GM21723 (cell line): Measurements from ENCODE around the gene TBC1D21.

Experiments
- ATAC-seq: cut with Tn5 transposase; IDR thresholded peaks from one replicate; pipeline ENCODE4 v1.9.1; 2021; ENCODE audit warnings: mild to moderate bottlenecking, moderate library complexity; ENCODE audit not compliant: unreplicated experiment

Gene TBC1D21, protein sequence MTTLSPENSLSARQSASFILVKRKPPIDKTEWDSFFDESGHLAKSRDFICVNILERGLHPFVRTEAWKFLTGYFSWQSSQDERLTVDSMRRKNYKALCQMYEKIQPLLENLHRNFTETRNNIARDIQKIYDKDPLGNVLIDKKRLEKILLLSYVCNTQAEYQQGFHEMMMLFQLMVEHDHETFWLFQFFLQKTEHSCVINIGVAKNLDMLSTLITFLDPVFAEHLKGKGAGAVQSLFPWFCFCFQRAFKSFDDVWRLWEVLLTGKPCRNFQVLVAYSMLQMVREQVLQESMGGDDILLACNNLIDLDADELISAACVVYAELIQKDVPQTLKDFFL

DNA sequence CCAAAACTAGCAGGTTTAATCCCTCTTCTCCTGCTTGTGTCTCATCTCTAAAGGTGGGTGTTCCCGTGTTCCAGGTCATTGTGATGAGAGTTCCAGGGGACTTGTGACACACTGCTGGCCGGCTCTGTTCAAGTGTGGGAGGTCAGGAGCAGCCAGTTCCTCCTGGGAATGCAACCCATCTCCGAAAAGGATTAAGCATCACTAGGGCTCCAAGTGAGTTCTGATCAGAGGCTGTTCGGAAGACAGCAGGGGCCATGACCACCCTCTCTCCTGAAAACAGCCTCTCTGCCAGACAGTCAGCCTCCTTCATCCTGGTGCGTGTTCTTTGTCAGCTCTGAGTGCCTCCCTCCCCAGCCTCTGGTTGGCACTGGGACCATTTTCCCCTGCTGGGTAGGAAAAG is at the start of gene TBC1D21:
TSS of gene TBC1D21 (plus strand) at position 109 of the 400 bp plus-strand sequence. CDS start at position 255, 146 bp downstream.
- no peak for ATAC-seq

DNA sequence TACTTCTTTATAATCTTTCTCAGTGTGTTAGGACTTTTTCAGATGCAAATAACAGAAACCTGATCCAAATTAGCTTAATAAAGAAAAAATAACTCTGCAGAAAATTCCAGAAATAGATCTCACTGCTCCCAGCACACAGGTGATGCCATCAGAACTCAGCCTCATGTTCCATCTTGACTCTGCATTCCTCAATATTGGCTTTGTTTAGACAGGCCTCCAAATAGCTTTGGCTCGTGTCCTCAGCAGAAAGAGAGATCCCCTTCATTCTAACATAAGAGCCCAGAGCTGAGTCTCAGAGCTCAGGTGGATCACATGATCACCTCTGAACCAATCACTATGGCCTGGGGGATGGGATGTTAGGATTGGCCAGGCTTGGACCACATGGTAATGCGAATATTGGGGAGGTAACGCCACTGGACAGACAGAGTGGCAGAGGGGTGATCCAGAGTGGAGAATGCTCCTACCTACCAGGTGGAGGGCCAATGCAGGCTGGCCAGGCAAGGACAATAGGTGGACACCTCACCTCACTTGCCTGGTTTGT is 46.6 kb upstream of the TBC1D21 start:
- ATAC-seq: no peak

DNA sequence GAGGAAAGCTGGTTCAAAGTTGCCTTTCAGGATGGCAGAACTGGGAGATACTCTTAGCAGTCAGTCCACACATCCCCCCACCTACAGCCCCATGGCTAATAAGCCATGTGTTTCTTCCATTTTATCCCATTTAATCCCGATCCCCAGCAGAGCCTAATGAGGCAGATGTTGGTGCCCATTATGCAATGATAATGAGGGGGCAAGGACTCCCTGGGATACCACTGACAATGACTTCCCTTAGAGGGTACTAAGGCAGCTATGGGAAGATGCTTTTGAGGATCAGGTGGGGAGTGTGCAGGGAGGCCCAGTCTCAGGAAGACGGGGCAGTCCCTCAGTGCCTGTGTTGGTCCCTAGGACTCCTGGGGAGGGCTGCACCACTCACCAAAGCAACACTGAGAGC is 43.8 kb upstream of the TBC1D21 start:
- no peak for ATAC-seq

DNA sequence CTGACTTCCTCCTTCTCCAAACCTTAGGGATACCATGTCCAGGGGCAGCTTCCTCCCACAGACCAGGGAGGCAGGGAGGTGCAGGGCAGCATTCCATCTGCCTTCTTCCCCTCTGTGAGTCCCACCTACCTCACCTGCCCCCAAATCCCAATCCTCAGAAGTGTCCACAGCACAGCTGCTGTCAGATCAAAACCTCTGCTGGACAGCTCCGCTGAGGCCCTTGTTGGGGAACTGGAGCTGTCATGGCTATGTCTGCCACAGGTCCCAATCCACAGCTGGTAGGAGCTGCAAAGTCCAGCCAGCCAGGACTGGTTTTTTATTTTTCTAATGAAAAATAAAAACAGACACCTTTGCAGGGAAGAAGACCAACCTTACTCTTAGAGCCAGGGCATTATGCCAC is 40.7 kb upstream of the TBC1D21 start:
- ATAC-seq: no peak

DNA sequence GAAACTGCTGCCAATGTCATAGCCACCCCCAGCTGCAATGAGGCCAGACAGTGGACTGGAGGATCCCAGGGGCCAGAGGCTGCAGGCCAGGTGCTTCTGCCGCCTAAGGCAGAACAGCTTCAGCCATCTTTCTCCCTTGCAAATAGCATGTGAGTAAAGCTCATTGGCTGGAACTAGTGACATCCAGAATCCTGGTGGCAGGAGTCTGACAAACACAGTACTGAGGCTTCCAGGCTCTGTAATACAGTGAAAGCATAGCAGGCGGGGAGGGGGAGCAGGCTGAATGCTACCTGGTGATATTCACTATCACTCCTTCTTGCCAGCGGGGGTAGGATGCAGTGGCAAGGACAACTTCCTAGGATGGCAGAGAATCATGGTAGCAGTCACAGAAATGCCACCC is 36.5 kb upstream of the TBC1D21 start:
- no peak for ATAC-seq

DNA sequence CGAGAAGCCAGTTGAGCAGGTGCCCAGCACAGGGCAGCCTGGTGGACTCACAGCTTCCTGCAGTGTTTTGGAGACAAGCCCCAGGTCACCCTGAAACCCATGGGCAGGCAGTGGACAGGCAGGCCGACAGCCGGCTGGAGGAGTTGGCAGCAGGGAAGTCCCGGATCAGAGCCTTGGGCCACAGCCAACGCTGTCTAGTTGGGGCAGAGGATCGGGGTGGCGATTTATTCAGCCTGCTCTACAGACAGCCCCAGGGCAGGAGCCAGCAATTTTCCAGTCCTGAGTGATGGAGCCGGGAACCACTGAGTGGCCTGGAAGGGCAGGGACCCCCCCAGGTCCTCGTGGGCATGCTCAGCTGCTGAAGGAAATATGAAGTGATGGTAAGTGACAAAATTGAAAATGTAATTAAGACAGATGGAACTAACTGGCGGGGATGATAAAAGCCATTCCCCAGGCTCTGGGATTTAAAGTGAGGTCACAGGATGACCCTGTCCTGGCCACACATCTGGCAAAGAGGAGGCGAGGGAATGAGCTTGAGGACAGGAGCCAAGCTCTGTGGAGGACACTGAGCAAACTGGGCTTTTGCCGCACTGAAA is 34.4 kb upstream of the TBC1D21 start:
- no peak for ATAC-seq

DNA sequence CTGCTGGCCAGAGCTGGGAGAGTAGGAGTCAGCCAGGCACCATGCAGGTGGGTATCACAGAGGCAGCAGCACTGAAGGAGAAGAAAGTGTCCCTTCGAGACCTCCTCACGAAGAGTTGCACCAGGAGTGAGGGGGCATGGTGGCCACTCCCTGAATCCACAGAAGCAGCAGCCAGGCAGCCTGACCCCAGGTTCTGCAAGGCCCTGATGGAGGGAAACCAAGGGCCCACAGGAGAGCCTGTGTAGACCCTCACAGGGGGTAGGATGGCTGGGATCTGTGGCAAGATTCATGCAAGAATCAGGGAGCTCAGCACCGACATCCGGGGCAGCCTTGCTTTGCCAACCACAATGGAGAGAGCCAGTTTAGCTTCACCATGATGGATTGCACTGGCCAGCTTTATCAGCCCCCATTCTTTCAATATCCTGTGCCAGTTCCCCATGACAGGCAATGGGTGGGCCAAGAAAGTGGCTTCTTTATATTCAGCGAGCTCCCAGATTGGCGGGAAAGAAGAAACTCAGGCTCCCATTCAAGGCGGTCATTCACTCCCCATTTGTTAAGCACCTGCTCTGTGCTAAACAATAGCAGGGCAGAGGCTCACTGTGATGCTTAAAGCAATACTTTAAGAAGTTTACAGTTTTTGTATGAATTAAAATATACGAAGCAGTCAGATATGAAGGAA is 33.5 kb upstream of the TBC1D21 start:
- ATAC-seq: no peak

DNA sequence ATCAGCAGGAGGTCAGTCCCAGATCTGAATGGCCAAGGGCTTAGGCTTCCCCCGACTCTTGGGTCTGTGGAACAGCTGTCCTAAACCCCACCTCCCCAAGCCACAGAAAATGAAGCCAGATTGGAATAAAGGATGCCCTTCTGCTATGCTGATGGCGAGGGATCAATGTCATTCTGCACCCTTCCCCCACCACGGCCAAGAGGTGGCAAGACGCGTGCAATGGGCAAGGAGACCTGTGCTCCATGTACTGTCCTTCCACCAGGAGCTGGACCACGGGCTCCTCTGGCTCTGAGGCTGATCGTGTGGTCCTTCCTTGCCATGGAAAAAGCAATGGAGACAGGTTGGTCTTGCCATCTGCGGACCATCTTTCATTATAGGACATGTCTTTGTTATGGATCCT is 32.6 kb upstream of the TBC1D21 start:
- ATAC-seq: no peak

DNA sequence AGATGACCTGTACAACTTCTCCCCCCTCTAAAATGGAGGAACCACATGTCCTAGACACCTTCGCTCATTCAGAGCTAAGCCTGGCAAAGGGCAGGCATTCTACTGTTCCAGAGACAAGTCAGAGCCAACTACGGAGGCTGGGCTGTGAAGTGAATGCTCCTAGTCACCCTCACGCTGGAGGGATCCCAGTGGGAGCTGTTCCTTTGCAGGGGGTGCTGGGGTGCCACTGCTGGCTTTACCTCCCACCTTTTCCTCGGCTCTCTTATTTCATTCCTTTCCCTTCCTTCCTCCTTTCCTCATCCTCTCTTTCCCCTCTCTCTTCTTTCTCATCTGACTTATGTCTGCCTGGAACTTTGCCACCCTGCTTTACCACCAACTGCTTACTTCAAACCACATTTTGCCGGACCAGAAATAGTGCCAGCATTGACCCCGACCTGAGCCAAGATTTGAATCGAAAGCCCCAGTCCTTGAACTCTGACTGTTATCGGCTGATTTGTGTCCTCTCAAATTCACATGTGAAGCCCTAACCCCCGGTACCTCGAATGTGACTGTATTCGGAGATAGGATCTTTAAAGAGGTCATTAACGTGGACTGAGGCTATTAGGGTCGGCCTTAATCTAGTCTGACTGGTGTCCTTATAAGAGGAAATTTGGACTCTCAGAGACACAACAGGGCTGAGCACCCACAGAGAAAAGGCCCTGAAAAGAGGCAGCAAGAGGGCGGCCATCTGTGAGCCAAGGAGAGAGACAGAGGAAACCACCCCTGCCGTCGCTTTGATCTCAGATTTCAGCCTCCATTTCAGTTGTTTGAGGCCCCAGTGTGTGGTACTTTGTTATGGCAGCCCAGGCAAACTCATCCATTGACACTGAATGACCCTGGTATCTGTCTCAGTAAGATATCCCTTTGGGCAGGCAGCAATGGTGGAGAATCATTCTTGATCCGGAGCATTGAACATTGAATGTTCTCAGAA is 31.3 kb upstream of the TBC1D21 start:
- ATAC-seq: no peak

DNA sequence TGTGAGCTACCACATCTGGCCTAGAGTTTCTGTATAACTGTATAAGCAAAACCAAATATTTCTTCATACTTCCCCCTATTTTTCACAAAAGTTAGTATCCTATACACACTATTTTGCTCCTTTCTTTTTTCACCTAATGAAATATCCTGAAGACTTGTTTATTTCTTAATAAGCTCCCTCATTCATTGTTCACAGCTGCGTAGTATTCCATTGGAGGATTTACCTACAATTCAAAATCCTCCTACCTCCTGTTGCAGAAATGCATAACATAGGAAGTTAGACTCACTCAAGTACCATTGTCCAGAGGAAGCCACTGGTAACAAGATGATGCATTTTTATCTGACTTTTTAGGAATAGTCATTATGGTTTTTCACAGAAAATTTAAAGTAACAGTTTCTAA is 29.6 kb upstream of the TBC1D21 start:
- ATAC-seq: no peak

DNA sequence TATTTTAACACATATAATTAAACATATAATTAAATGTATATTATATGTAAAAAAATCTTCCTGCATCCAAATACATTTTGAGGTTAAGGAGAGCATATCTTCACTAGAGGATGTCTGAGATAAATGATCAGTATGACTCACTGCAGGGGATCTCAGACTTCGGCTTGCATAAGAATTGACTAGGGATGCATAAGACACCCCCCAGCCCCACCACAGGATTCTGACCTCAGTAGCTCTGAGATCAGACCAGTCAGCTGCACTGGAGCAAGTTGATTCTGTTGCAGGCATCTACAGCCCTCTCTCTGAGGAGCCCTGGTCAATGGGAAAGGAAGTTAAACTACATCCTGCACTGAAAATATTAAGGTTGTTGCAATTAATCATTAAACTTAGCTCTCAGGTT is 29.0 kb upstream of the TBC1D21 start:
- no peak for ATAC-seq

DNA sequence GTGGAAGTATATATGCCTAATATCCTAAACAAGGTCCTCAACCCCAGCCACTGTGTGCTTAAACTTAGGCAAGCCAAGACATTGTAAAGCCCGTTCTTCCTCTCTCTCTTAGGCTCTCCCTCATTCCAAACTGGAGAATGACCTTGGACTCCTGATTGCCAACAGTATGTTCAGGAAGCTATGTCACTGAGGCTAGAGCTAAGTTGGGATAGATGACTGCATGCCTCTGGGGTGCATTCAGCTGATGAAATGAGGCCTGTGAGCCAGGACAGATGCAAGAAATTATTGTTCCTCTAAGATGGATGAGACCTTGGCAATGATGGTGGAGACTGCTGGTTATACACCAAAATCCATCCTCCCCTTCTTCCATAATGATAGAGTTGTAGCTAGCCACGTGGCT is 27.9 kb upstream of the TBC1D21 start:
- no peak for ATAC-seq

DNA sequence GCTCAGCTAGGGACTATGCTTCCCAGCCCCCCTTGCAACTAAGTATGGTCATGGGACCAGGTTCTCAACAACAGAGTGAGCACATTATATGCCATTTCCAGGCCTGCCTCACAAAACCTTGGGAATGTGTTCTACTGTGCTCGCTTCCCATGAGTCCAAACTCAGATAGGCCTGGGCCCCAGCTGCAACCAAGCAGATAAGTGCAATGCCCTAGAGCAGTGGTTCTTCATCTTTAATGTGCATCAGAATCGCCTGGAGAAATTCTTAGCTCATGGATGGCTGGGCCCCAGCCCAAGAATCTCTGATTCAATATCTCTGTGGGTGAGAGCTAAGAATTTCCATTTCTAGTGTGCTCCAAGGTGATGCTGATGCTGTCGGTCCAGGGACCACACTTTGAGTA is 27.5 kb upstream of the TBC1D21 start:
- no peak for ATAC-seq

DNA sequence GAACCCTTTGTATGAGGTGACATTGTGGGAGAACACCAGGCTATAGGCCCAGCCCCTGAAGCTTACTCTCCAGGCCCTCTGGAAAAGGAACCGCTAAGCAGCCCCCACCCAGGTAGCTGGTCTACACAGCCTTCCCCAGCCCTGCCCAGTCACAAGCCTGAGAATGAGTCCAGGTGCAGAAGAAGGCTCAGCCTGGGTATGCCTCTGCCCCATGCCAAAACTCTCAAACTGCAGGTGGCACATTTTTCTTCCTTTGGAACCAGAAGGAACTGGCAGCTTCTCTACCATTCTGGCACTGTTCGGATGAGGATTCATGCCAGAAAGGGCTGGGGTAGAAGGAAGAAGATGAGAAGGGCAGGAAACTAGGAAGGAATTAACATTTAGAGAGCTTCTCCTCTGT is 23.7 kb upstream of the TBC1D21 start:
- ATAC-seq: no peak

DNA sequence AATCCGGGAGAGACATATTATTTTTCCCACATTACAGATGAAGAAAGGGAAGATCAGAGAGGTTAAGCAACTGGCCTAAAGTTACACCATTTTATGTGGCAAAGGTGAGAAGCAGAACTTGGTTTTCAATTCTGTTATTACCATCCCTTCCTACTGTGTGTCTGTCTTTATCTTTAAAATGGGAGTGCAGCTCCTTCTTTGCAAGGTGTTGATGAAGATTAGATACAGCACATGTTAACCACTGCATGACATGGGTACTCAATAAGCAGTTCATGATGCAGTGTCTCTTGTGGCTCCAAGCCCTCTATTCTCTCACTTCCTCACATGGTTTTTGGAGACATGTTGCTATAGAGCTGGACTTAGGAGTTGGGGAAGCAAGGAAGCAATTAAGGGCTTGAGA is 23.1 kb upstream of the TBC1D21 start:
- no peak for ATAC-seq

DNA sequence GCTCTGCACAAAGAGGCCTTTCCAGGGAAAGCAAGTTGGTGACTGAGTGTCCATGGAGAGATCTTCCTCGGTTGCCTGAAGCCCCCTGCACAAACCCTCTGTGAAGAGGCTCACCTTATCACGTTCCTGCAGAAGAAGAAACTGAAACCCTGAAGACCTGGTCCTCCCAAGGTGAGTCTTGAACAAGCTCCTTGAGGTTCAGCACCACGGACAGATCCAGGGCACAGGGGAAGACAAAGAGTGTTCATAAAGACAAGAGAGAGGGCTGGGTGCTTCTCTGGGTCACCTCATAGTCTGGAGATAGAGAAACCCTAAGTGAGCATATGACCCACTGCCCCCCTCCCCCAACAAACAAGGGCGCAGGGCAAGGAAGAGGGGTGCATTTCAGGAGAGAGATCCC is 21.7 kb upstream of the TBC1D21 start:
- no peak for ATAC-seq

DNA sequence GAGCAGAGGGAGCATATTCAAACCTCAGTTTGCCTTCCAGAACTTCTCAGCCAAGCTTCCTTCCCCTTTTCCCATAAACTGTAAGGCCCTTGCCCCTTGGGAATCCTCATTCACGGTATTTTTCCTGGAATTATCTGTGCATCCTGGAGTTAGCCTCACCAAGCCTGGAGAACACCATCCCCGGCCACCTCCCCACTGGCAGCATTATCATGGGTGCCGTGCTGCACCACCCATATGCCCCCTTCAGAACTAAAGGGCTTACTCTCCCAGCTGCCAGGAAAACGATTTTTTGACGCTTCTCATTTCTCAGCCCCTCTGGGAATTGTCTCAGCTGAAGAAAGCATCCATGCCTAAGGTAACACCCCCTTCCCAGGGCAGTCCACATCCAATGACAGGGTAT is 20.9 kb upstream of the TBC1D21 start:
- ATAC-seq: no peak

DNA sequence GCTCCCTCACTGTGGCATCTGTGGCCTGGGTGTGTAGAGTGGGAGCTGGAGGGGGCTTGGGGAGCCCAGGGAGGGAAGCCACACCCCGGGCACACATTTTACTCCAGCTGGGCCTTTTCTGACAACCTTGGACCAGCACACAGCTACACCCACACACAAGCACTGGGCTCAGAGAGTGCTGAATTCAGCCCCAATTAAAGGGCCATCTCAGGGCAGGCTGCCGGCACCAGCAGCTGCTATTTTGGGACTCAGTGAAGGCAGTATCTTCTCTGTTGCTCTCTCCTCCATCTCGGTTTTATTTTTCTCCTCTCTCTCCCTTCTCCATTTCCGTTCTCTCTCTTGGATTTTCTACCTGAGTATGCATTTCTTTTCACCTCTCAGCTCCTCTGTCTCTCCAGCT is 19.1 kb upstream of the TBC1D21 start:
- ATAC-seq: no peak

DNA sequence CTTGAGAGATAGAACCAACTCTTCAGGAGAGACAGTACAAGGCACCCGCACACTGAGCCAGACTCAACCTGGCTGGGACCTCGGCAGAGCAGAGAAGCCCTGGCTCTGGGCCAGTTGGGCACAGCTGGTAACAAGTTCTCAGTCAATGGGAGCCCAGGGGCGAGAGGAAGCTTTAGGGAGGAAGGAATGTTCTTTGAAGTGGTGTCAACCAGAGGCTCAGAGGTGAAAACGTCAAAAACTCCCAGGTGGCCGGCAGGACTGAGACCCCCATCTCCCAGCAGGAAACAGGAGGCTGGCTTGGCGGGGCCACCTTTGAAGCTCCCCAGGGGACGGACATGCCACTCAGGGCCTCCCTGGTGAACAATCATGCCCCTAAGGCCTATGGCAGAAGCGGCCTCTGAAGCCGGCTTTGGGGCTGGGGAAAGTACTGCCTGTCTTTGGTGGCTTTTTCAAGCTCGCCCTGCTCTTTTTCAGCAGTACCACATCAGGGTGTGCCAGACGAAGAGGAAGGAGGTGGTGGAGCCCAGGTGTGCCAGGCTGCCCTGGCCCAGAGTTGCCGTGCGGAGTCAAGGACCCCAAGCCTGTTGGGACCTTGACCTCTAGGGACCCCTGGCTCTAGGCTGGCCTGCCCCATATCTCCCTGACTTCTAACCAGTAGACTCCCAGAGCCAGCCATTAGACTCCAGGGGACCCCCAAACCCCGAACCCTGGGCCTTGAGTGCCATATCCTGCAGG is 16.7 kb upstream of the TBC1D21 start:
- ATAC-seq: no peak
